ENCODE results near the gene RILPL1.
A peak's percentile ranks its signal among the peaks of the same experiment; 100 is the strongest.
"Not testable (repeated sequence)": the region's sequence is repeated elsewhere in the genome, so short reads cannot be mapped to it uniquely, and the experiment has no call there.

RILPL1 gene

GRCh38 chr12:123449856-123450255 lies 83.7 kb downstream of the RILPL1 start:
- Mint-ChIP-seq H3K36me3 (no peaks in the 10 kb centered on the region), H3K4me1 (peaks cover 14 to 29% of the 10 kb centered on the region in 2 donors), H3K9me3 (peaks cover 0 to 2% of the 10 kb centered on the region in 2 donors), H3K27me3 (no peaks in the 10 kb centered on the region), H3K27ac (peak overlapping the region; percentile 28), H3K4me3 (peak overlapping the region in 1 of 2 donors; percentile 25)
- DNase-seq (no peak), ATAC-seq (replicated peaks) (no peak)

- peak overlapping the region; percentile 27 for H3K27ac Mint-ChIP-seq
- H3K4me1 Mint-ChIP-seq: peaks cover 14 to 29% of the 10 kb centered on the region in 2 donors
- H3K36me3 Mint-ChIP-seq: no peaks in the 10 kb centered on the region
- peaks cover 0 to 2% of the 10 kb centered on the region in 2 donors for H3K9me3 Mint-ChIP-seq
- DNase-seq (no peak), ATAC-seq (replicated peaks) (no peak)
- no peaks in the 10 kb centered on the region for H3K27me3 Mint-ChIP-seq
- peak overlapping the region in 1 of 2 donors; percentile 25 for H3K4me3 Mint-ChIP-seq
These were observed 84.2 kb downstream of the RILPL1 start for GRCh38 chr12:123449249-123449733.

- Mint-ChIP-seq H3K9me3 (peaks cover 0 to 2% of the 10 kb centered on the region in 2 donors), H3K27ac (peak overlapping the region; percentile 93), H3K4me1 (peaks cover 28 to 43% of the 10 kb centered on the region in 2 donors), H3K36me3 (peaks cover 0 to 5% of the 10 kb centered on the region in 2 donors), H3K4me3 (peak overlapping the region in 1 of 2 donors; percentile 50), H3K27me3 (no peaks in the 10 kb centered on the region)
- DNase-seq (no peak), ATAC-seq (replicated peaks) (peak in 1 of 2 donors; percentile 20)
These were observed 87.2 kb downstream of the RILPL1 start for GRCh38 chr12:123446333-123446713.

GRCh38 chr12:123445388-123446332 lies 87.9 kb downstream of the RILPL1 start:
- peaks cover 0 to 5% of the 10 kb centered on the region in 2 donors for H3K36me3 Mint-ChIP-seq
- H3K27me3 Mint-ChIP-seq: no peaks in the 10 kb centered on the region
- DNase-seq: no peak
- peak overlapping the region; percentile 3 to 50 for H3K4me3 Mint-ChIP-seq
- peaks cover 28 to 43% of the 10 kb centered on the region in 2 donors for H3K4me1 Mint-ChIP-seq
- H3K27ac Mint-ChIP-seq: peak overlapping the region; percentile 93
- peaks cover 0 to 2% of the 10 kb centered on the region in 2 donors for H3K9me3 Mint-ChIP-seq
- peak; percentile 57 to 60 for ATAC-seq (replicated peaks)

GRCh38 chr12:123444092-123445026 lies 89.2 kb downstream of the RILPL1 start:
- peaks cover 0 to 2% of the 10 kb centered on the region in 2 donors for H3K9me3 Mint-ChIP-seq
- no peak for DNase-seq
- no peaks in the 10 kb centered on the region for H3K27me3 Mint-ChIP-seq
- ATAC-seq (replicated peaks): no peak
- H3K36me3 Mint-ChIP-seq: peaks cover 0 to 5% of the 10 kb centered on the region in 2 donors
- no peak overlapping the region for H3K4me3 Mint-ChIP-seq
- peaks cover 28 to 38% of the 10 kb centered on the region in 2 donors for H3K4me1 Mint-ChIP-seq
- H3K27ac Mint-ChIP-seq: no peak overlapping the region

- ATAC-seq (replicated peaks) (no peak), DNase-seq (no peak)
- peak overlapping the region; percentile 25 for H3K27ac Mint-ChIP-seq
- H3K4me3 Mint-ChIP-seq: no peak overlapping the region
- H3K9me3 Mint-ChIP-seq: no peaks in the 10 kb centered on the region
- H3K4me1 Mint-ChIP-seq: peaks cover 22 to 26% of the 10 kb centered on the region in 2 donors
- H3K36me3 Mint-ChIP-seq: peaks cover 0 to 5% of the 10 kb centered on the region in 2 donors
- no peaks in the 10 kb centered on the region for H3K27me3 Mint-ChIP-seq
These were observed 90.7 kb downstream of the RILPL1 start for GRCh38 chr12:123442774-123443173.

- DNase-seq: no peak
- Mint-ChIP-seq H3K27me3 (no peaks in the 10 kb centered on the region), H3K9me3 (no peaks in the 10 kb centered on the region), H3K4me3 (peak overlapping the region in 1 of 2 donors; percentile 19), H3K4me1 (peaks cover 22 to 34% of the 10 kb centered on the region in 2 donors), H3K36me3 (peaks cover 0 to 5% of the 10 kb centered on the region in 2 donors), H3K27ac (peak overlapping the region; percentile 88)
- peak in 1 of 2 donors; percentile 20 for ATAC-seq (replicated peaks)
These were observed 91.9 kb downstream of the RILPL1 start for GRCh38 chr12:123441523-123442164.

GRCh38 chr12:123436017-123436964 lies 97.2 kb downstream of the RILPL1 start, which contains the start of gene RILPL2:
TSS of gene RILPL2 (minus strand) at chr12:123436684. CDS start at chr12:123436420, 264 bp downstream.
- ATAC-seq (replicated peaks): peak; percentile 87 to 91
- Mint-ChIP-seq H3K4me1 (peaks cover 20 to 43% of the 10 kb centered on the region in 2 donors), H3K27ac (peak within 1 kb of the TSS; percentile 100)

GRCh38 chr12:123435636-123436016 lies 97.9 kb downstream of the RILPL1 start:
- Mint-ChIP-seq H3K36me3 (peaks cover 27 to 37% of the 10 kb centered on the region in 2 donors), H3K4me3 (peak overlapping the region; percentile 91 to 99), H3K27ac (peak overlapping the region; percentile 100), H3K27me3 (no peaks in the 10 kb centered on the region), H3K4me1 (peaks cover 25 to 48% of the 10 kb centered on the region in 2 donors), H3K9me3 (no peaks in the 10 kb centered on the region)
- ATAC-seq (replicated peaks): no peak
- DNase-seq: no peak

More at GRCh38 chr12:123436017-123436964, 97.2 kb downstream of the RILPL1 start, which contains the start of gene RILPL2:
- DNase-seq: peak; percentile 94
- H3K27me3 Mint-ChIP-seq: no peaks in the 10 kb centered on the region
- peak within 1 kb of the TSS; percentile 91 to 99 for H3K4me3 Mint-ChIP-seq
- H3K9me3 Mint-ChIP-seq: no peaks in the 10 kb centered on the region
- H3K36me3 Mint-ChIP-seq: peaks cover 21 to 31% of the 10 kb centered on the region in 2 donors

GRCh38 chr12:123433615-123434014 lies 99.9 kb downstream of the RILPL1 start:
- Mint-ChIP-seq H3K4me3 (peak overlapping the region; percentile 75 to 91), H3K27me3 (no peaks in the 10 kb centered on the region), H3K36me3 (peaks cover 39 to 46% of the 10 kb centered on the region in 2 donors), H3K9me3 (no peaks in the 10 kb centered on the region), H3K27ac (peak overlapping the region; percentile 73), H3K4me1 (peaks cover 29 to 58% of the 10 kb centered on the region in 2 donors)
- DNase-seq (no peak), ATAC-seq (replicated peaks) (no peak)

- Mint-ChIP-seq H3K27ac (peak overlapping the region; percentile 81), H3K36me3 (peaks cover 47 to 57% of the 10 kb centered on the region in 2 donors), H3K4me3 (peak overlapping the region; percentile 79 to 91), H3K4me1 (peaks cover 35 to 67% of the 10 kb centered on the region in 2 donors)
- not testable (repeated sequence) for H3K27me3 Mint-ChIP-seq, H3K9me3 Mint-ChIP-seq
- ATAC-seq (replicated peaks) (peak; percentile 25 to 35), DNase-seq (peak; percentile 27)
These were observed 101.3 kb downstream of the RILPL1 start for GRCh38 chr12:123431951-123432817.

- not testable (repeated sequence) for ATAC-seq (replicated peaks); H3K9me3 Mint-ChIP-seq; DNase-seq; H3K27me3 Mint-ChIP-seq; H3K4me3 Mint-ChIP-seq
- peaks cover 49 to 51% of the 10 kb centered on the region in 2 donors for H3K36me3 Mint-ChIP-seq
- peaks cover 31 to 59% of the 10 kb centered on the region in 2 donors for H3K4me1 Mint-ChIP-seq
- H3K27ac Mint-ChIP-seq: peak overlapping the region; percentile 98
These were observed 104.4 kb downstream of the RILPL1 start for GRCh38 chr12:123429101-123429500.

Measured in stimulated activated naive B cell treated with anti-CD40 and anti-IgM and Interleukin-4, amounts not matched to agents 10 μg/mL and 1 μg/mL and 100 μg/mL, for 72 hours (primary cell).